Heart left ventricle (tissue), 16 donors: Measurements from ENCODE around the gene DUS1L. TPM values are rescaled to one million over a fixed set of nuclear protein-coding genes. Genes with fewer than 3 reads are reported as not detected.
A peak's percentile ranks its signal among the peaks of the same experiment; 100 is the strongest.

ENCODE experiments used
- ATAC-seq, 4 donors: fragments of 200-7000 bp; cut with Tn5 transposase; one replicate each; pipeline ENCODE4 v1.9.1; 2020 to 2022; ENCODE audit warnings: moderate library complexity in 4 of 4, mild to moderate bottlenecking in 3 of 4, moderate number of reproducible peaks in 1 of 4
- DNase-seq, 5 donors: peaks; one replicate each; pipeline ENCODE4 v3.0.0-alpha.2; 2020
- H3K27ac ChIP-seq, 12 donors: fragments of 200-600 bp; sonication (generic) in 4 of 12; one replicate each; pipeline versions ENCODE4 v1.5.0 to v1.8.0; 2016 to 2022; ENCODE audit warnings: mild to moderate bottlenecking in 2 of 12
- H3K27me3 ChIP-seq, 9 donors: fragments of 200-600 bp; sonication (generic) in 2 of 9; one replicate each; pipeline versions ENCODE4 v1.5.1 to v1.8.0; 2016 to 2022; ENCODE audit warnings: mild to moderate bottlenecking in 3 of 9
- H3K36me3 ChIP-seq, 9 donors: fragments of 200-600 bp; sonication (generic) in 2 of 9; one replicate each; pipeline versions ENCODE4 v1.5.0 to v1.8.0; 2018 to 2022; ENCODE audit warnings: mild to moderate bottlenecking in 2 of 9
- H3K4me1 ChIP-seq, 12 donors: fragments of 200-600 bp; sonication (generic) in 4 of 12; one replicate each; pipeline versions ENCODE4 v1.5.0 to v1.8.0; 2016 to 2022; ENCODE audit warnings: mild to moderate bottlenecking in 3 of 12
- H3K4me3 ChIP-seq, 12 donors: fragments of 200-600 bp; sonication (generic) in 4 of 12; one replicate each; pipeline versions ENCODE4 v1.5.0 to v1.8.0; 2017 to 2022; ENCODE audit warnings: mild to moderate bottlenecking in 9 of 12, moderate library complexity in 4 of 12
- H3K9me3 ChIP-seq, 12 donors: fragments of 200-600 bp; sonication (generic) in 4 of 12; one replicate each; pipeline versions ENCODE4 v1.5.0 to v1.8.0; 2016 to 2022; ENCODE audit warnings: mild to moderate bottlenecking in 1 of 12
- CTCF ChIP-seq, 12 donors: fragments of 200-600 bp; sonication (generic) in 4 of 12; IDR thresholded peaks; one replicate each; pipeline versions ENCODE4 v1.5.0 to v1.8.0; 2018 to 2022; ENCODE audit warnings: antibody characterized with exemption in 12 of 12, mild to moderate bottlenecking in 5 of 12
- POLR2A ChIP-seq, 2 donors: fragments of 450-650 bp; IDR thresholded peaks; one replicate each; pipeline ENCODE4 v1.6.1; 2017; ENCODE audit warnings: antibody characterized with exemption in 2 of 2, mild to moderate bottlenecking in 2 of 2, moderate library complexity in 2 of 2
- WGBS, 4 donors: extraction: QIAGEN DNeasy Blood & Tissue Kit in 2 of 4; methylation state at CpG; one replicate each; pipeline versions ENCODE4 v1.1.5 to v1.1.7; 2013 to 2018; 5-methylcytosine and 5-hydroxymethylcytosine counted together
- intact Hi-C, 10 donors: fragments of 100-400 bp; cut with DNase I; formaldehyde crosslinking; loops; one replicate each; pipeline versions ENCODE4 v1.11.1 to v1.14.2; 2022
- polyA plus RNA-seq, 2 donors: library from polyadenylated mRNA; stranded (reverse); fragments of 200-250 nt; gene quantifications; one replicate each; pipeline ENCODE4 v1.2.3, GENCODE V29; 2013
- total RNA-seq, 9 donors: library from RNA; depleted of rRNA in 2 of 9; stranded (reverse); fragments of >200 nt in 2 of 9; fragmentation: NEBNext Ultra II Directional in 3 of 9; extraction: Animal tissue kit (Norgen Biotek cat#: 25700) in 3 of 9; gene quantifications; one replicate each; pipeline versions ENCODE4 v1.1.0 to v1.2.4, GENCODE V29; 2016 to 2023
- donor health status: ischemic (EF 13 %, LVEDD 7.1; RV severe dilation, severe dysfunction).
- donor health status: healthy with polysubstance abuse.
- donor health status: DM: no; HTN: yes; CAD: no.
- donor health status: DM: no; HTN: no; CAD: no.
- donor health status: ischemic (EF 25% LVEDD 6.9; RV normal size, moderate dysfunction).
- donor health status: ischemic (EF 25% LVEDD 5.7; RV mildly dilated, moderate dysfunction).
- donor health status: healthy.
- donor health status: DM: yes; HTN: yes; CAD: no.
- donor health status: ischemic (EF 35%, LVEDD 5.7; RV mildly dilated, moderate dysfunction).
- donor health status: nonischemic (EF 11% LVEDD 7.7; RV severe dilation, severe dysfunction).
- donor health status: DM: yes; HTN: yes; CAD: no.
- donor health status: PGD.
- donor health status: ischemic (EF 29% LVEDD 5.4; RV normal size, mild dysfunction).
- donor health status: nonischemic (EF 23%, LVEDD 6.1; RV moderate dilation, normal function).

Gene DUS1L
- total and polyA plus RNA-seq, 11 donors = 41.5 to 113 (median 60.4) TPM

- 93 to 96% (median 95%) methylated on average over 22 to 48 of the region's 48 CpGs for WGBS, 4 donors
- no peak overlapping the region for H3K27ac ChIP-seq
- intact Hi-C loops = no loop called here
- DNase-seq = peak in 2 of 5 donors; percentile 22 to 53
- H3K27me3 ChIP-seq = no peaks in the 10 kb centered on the region
- H3K4me3 ChIP-seq = no peak overlapping the region
- H3K36me3 ChIP-seq = peaks cover 0 to 100% (median 90%) of the 10 kb centered on the region in 9 donors
- no peaks in the 10 kb centered on the region for H3K4me1 ChIP-seq
- no peaks in the 10 kb centered on the region for H3K9me3 ChIP-seq
- no peak for ATAC-seq
- TF ChIP-seq POLR2A (IDR thresholded peaks at IDR 0.05) = no peak
- no peak for TF ChIP-seq CTCF (IDR thresholded peaks at IDR 0.05)
Observed at GRCh38 chr17:82087961-82088837, 22.6 kb upstream of the DUS1L start.

GRCh38 chr17:82086941-82087906 is 21.6 kb upstream of the DUS1L start:
- H3K36me3 ChIP-seq = peaks cover 0 to 100% (median 91%) of the 10 kb centered on the region in 9 donors
- WGBS, 4 donors = 90 to 93% (median 92%) methylated on average over 20 to 39 of the region's 39 CpGs
- intact Hi-C loops = no loop called here

GRCh38 chr17:82085931-82086764 is 20.5 kb upstream of the DUS1L start:
- H3K9me3 ChIP-seq = no peaks in the 10 kb centered on the region
- TF ChIP-seq CTCF (IDR thresholded peaks at IDR 0.05) (no peak), POLR2A (IDR thresholded peaks at IDR 0.05) (no peak)
- intact Hi-C loops = no loop called here
- no peak for ATAC-seq
- H3K27ac ChIP-seq = no peak overlapping the region
- no peak overlapping the region for H3K4me3 ChIP-seq
- DNase-seq = peak in 2 of 5 donors; percentile 17 to 50
- peaks cover 0 to 100% (median 89%) of the 10 kb centered on the region in 9 donors for H3K36me3 ChIP-seq
- WGBS, 4 donors = 87 to 96% (median 92%) methylated on average over 14 to 25 of the region's 25 CpGs
- no peaks in the 10 kb centered on the region for H3K4me1 ChIP-seq
- no peaks in the 10 kb centered on the region for H3K27me3 ChIP-seq

More at GRCh38 chr17:82086941-82087906, 21.6 kb upstream of the DUS1L start:
- Histone ChIP-seq H3K27me3 (no peaks in the 10 kb centered on the region), H3K4me1 (no peaks in the 10 kb centered on the region), H3K4me3 (no peak overlapping the region), H3K27ac (no peak overlapping the region), H3K9me3 (no peaks in the 10 kb centered on the region)
- TF ChIP-seq CTCF (IDR thresholded peaks at IDR 0.05) = no peak
- TF ChIP-seq POLR2A (IDR thresholded peaks at IDR 0.05) = no peak
- DNase-seq (peak in 2 of 5 donors; percentile 23 to 61), ATAC-seq (no peak)
